Measurements from ENCODE around the gene PLD1.

PLD1 gene

GRCh38 chr3:171744158-171744741 lies 66.0 kb downstream of the PLD1 start:
- DNase-seq: no peak

GRCh38 chr3:171743327-171744157 lies 66.7 kb downstream of the PLD1 start:
- DNase-seq: no peak

GRCh38 chr3:171741377-171741776 lies 68.9 kb downstream of the PLD1 start:
- no peak for DNase-seq

GRCh38 chr3:171736556-171736955 lies 73.7 kb downstream of the PLD1 start:
- DNase-seq: no peak

GRCh38 chr3:171733561-171733960 lies 76.7 kb downstream of the PLD1 start:
- no peak for DNase-seq

GRCh38 chr3:171732756-171733155 lies 77.5 kb downstream of the PLD1 start:
- DNase-seq: no peak

- no peak for DNase-seq
Observed at GRCh38 chr3:171731691-171732090, 78.6 kb downstream of the PLD1 start.

GRCh38 chr3:171729452-171730334 lies 80.6 kb downstream of the PLD1 start:
- DNase-seq: no peak

GRCh38 chr3:171727288-171727687 lies 83.0 kb downstream of the PLD1 start:
- no peak for DNase-seq

GRCh38 chr3:171718493-171719185 lies 91.6 kb downstream of the PLD1 start:
- DNase-seq: no peak

GRCh38 chr3:171715155-171715554 lies 95.1 kb downstream of the PLD1 start:
- no peak for DNase-seq

- DNase-seq: no peak
Observed at GRCh38 chr3:171712171-171712938, 97.9 kb downstream of the PLD1 start.

- no peak for DNase-seq
Observed at GRCh38 chr3:171711461-171712170, 98.7 kb downstream of the PLD1 start.

GRCh38 chr3:171710359-171710758 lies 99.9 kb downstream of the PLD1 start:
- DNase-seq: no peak

- no peak for DNase-seq
Observed at GRCh38 chr3:171704814-171705213, 105.5 kb downstream of the PLD1 start.

- peak; percentile 63 for DNase-seq
Observed at GRCh38 chr3:171704002-171704401, 106.3 kb downstream of the PLD1 start.

GRCh38 chr3:171703144-171703543 lies 107.1 kb downstream of the PLD1 start:
- DNase-seq: no peak

GRCh38 chr3:171700653-171701052 lies 109.6 kb downstream of the PLD1 start:
- no peak for DNase-seq

GRCh38 chr3:171700157-171700556 lies 110.1 kb downstream of the PLD1 start:
- DNase-seq: no peak

- no peak for DNase-seq
Observed at GRCh38 chr3:171699601-171700000, 110.7 kb downstream of the PLD1 start.

- DNase-seq: no peak
Observed at GRCh38 chr3:171696805-171697204, 113.5 kb downstream of the PLD1 start.

Data from OCI-M1 (cell line).